NT2/D1 (cell line): ENCODE measurements around the gene ITGA2B.

Experiments used
- DNase-seq: peaks from one replicate; pipeline ENCODE4 v3.0.0-alpha.2; 2011; ENCODE audit warnings: low read depth, low spot score
- H3K27me3 ChIP-seq: 2 replicates; pipeline ENCODE4 v1.6.0; 2011; ENCODE audit warnings: mild to moderate bottlenecking; ENCODE audit not compliant: insufficient read length, insufficient read depth
- H3K36me3 ChIP-seq: 2 replicates; pipeline ENCODE4 v1.6.1; 2011; ENCODE audit warnings: mild to moderate bottlenecking, low read length, mixed read lengths; ENCODE audit not compliant: insufficient read depth, insufficient read length
- H3K4me1 ChIP-seq: 2 replicates; pipeline ENCODE4 v1.5.1; 2011; ENCODE audit not compliant: insufficient read depth, insufficient read length
- H3K4me3 ChIP-seq: 2 replicates; pipeline ENCODE4 v1.5.1; 2011; ENCODE audit warnings: low read depth; ENCODE audit not compliant: insufficient read length
- H3K9ac ChIP-seq: 2 replicates; pipeline ENCODE4 v1.6.0; 2011; ENCODE audit warnings: low read depth; ENCODE audit not compliant: insufficient read length
- H3K9me3 ChIP-seq: 2 replicates; pipeline ENCODE4 v1.5.1; 2011; ENCODE audit warnings: mild to moderate bottlenecking, low read length; ENCODE audit not compliant: insufficient read depth
- SUZ12 ChIP-seq: IDR thresholded peaks from 2 replicates; pipeline ENCODE4 v1.6.1; 2011; ENCODE audit not compliant: insufficient read length, insufficient read depth; ENCODE audit errors: extremely low read depth
- YY1 ChIP-seq: IDR thresholded peaks from 2 replicates; pipeline ENCODE4 v1.6.1; 2011; ENCODE audit not compliant: insufficient read length, insufficient read depth
- ZNF274 ChIP-seq: IDR thresholded peaks from 2 replicates; pipeline ENCODE4 v1.6.1; 2011; ENCODE audit warnings: mild to moderate bottlenecking, low read depth, low read length

The ITGA2B gene

GRCh38 chr17:44416558-44417289 lies 27.3 kb upstream of the ITGA2B start:
- no peaks in the 10 kb centered on the region for H3K4me1 ChIP-seq
- no peaks in the 10 kb centered on the region for H3K9me3 ChIP-seq
- H3K9ac ChIP-seq, result no peak overlapping the region
- no peaks in the 10 kb centered on the region for H3K27me3 ChIP-seq
- no peak for DNase-seq
- no peak for TF ChIP-seq YY1
- no peak for TF ChIP-seq SUZ12
- no peak for TF ChIP-seq ZNF274
- peaks cover 34% of the 10 kb centered on the region for H3K36me3 ChIP-seq
- H3K4me3 ChIP-seq, result no peak overlapping the region

DNA sequence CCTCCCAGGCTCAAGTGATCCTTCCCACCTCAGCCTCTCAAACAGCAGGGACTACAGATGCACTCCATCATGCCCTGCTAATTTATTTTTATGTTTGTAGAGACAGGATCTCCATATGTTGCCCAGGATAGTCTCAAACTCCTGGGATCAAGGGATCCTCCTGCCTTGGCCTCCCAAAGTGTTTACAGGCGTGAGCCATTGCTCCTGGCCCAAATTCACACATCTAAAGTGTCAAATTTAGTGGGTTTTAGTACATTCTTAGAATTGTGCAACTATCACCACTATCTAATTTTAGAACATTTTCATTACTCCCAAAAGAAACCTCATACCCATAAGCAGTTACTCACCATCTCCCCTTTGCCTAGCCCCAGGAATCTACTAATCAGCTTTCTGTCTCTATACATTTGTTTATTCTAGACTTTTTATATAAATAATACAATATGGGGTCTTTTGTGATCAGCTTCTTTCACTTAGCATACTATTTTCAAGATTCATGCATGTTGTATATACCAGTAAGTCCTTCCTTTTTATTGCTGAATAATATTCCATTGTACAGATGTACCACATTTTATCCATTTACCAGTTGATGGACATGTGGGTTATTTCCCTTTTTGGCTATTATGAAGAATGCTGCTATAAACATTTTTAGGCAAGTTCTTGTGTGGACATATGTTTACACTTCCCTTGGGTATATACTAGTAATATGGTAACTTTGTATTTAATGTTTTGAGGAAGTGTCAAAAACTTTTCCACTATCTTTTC lies 25.1 kb upstream of the ITGA2B start:
- TF ChIP-seq SUZ12 (no peak), YY1 (no peak), ZNF274 (no peak)
- Histone ChIP-seq H3K9ac (no peak overlapping the region), H3K9me3 (no peaks in the 10 kb centered on the region), H3K36me3 (peaks cover 33% of the 10 kb centered on the region), H3K27me3 (no peaks in the 10 kb centered on the region), H3K4me3 (no peak overlapping the region), H3K4me1 (no peaks in the 10 kb centered on the region)
- no peak for DNase-seq

DNA sequence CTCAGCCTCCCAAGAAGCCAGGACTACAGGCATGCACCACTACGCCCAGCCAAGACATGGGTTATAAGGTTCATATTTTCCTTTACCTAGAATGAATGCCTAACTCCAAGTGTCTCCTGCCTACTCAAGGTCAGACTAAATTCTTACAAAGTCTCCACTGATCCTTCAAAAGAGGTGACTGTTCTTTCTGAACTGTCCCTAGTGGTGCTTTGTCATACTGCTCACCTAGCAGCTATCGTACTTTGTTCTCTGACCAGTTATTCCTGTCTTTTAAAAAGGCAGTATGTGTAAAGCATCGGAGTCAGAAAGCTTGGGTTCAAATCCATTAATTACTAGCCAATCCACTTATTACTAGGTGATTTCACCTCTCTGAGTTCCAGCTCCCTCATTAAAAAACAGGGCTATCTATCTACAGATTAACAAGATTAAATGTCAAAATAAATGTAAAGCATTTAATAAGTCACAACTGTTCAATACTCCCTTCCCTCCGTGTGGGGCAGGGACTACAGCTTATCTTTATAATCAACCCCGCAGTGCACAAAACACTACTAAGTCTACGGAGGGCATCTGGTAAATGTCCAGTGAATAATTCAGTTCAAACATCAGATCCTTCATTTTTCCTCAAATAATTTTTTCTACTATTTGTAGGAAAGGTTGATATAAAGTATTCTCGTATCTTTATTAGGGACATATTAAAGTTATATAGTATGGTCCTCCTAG lies 20.0 kb upstream of the ITGA2B start:
- no peaks in the 10 kb centered on the region for H3K27me3 ChIP-seq
- no peak overlapping the region for H3K9ac ChIP-seq
- no peaks in the 10 kb centered on the region for H3K4me1 ChIP-seq
- DNase-seq, result no peak
- H3K36me3 ChIP-seq, result peaks cover 14% of the 10 kb centered on the region
- TF ChIP-seq YY1 (no peak), ZNF274 (no peak), SUZ12 (no peak)
- H3K9me3 ChIP-seq, result no peaks in the 10 kb centered on the region
- H3K4me3 ChIP-seq, result no peak overlapping the region

- DNase-seq, result no peak
- no peak overlapping the region for H3K9ac ChIP-seq
- no peaks in the 10 kb centered on the region for H3K9me3 ChIP-seq
- H3K36me3 ChIP-seq, result peaks cover 17% of the 10 kb centered on the region
- no peaks in the 10 kb centered on the region for H3K4me1 ChIP-seq
- TF ChIP-seq ZNF274, result no peak
- TF ChIP-seq SUZ12, result no peak
- no peak for TF ChIP-seq YY1
- H3K27me3 ChIP-seq, result no peaks in the 10 kb centered on the region
- H3K4me3 ChIP-seq, result no peak overlapping the region
Observed at GRCh38 chr17:44408786-44409185, 19.3 kb upstream of the ITGA2B start.

DNA sequence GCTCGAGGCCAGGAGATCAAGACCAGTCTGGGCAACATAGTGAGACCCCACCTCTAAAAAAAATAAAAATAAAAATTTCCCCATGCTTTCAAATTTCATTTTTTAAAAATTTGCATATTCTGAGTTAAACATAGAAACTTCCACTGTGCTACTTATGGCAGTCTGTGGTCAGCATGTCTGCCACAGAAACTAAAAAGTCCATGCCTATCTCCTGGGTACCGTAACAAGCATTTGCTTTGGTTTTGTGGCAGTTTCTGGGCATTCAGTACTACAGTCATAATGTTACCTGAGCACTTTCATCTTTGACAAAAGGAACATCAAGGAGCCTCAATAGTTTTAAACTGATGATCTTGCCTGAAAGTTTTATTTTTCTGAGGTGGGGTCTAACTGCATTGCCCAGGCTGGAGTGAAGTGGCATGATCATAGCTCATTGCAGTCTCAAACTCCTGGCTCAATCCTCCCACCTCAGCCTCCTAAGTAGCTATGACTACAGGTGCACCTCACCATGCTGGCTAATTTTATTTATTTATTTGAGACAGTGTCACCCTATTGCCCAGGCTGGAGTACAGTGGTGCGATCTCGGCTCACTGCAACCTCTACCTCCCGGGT lies 13.2 kb upstream of the ITGA2B start:
- H3K4me1 ChIP-seq, result no peaks in the 10 kb centered on the region
- H3K4me3 ChIP-seq, result no peak overlapping the region
- DNase-seq, result no peak
- H3K9ac ChIP-seq, result no peak overlapping the region
- TF ChIP-seq SUZ12 (no peak), YY1 (no peak), ZNF274 (no peak)
- H3K36me3 ChIP-seq, result peaks cover 66% of the 10 kb centered on the region
- H3K9me3 ChIP-seq, result no peaks in the 10 kb centered on the region
- no peaks in the 10 kb centered on the region for H3K27me3 ChIP-seq

DNA sequence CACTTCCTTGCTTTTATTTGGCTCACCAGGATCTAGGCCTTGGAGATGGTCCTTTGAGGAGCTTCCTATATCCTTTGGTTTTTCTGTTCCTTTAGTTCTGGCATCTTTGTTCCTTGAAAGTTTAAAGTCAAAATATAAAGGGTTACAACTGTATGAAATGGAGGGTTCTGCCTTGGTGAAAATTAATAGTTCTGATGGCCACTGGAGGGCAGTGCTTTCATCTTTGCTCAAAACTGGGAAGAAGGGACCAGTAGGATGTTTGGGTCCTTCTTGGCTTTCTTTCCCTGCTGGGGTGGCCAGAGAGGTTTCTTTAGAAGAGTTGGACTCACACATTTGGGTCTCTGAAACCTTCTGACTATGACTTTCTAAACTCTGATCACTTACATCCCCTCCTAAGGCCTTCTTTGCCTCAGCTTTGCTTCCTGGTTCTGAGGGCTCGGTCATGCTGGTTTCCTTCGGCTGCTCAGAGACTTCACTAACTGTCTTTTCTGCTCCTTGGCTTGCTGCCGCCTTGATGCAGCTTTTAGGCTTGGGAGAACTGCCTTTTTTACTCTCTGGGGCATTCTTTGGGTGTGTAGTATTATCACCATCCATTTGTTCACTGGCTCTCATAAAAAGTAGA lies 10.9 kb upstream of the ITGA2B start:
- no peaks in the 10 kb centered on the region for H3K4me1 ChIP-seq
- H3K9me3 ChIP-seq, result no peaks in the 10 kb centered on the region
- H3K27me3 ChIP-seq, result no peaks in the 10 kb centered on the region
- no peak for DNase-seq
- H3K36me3 ChIP-seq, result peaks cover 85% of the 10 kb centered on the region
- H3K4me3 ChIP-seq, result no peak overlapping the region
- no peak overlapping the region for H3K9ac ChIP-seq
- TF ChIP-seq ZNF274 (no peak), YY1 (no peak), SUZ12 (no peak)
